H9 (cell line): Measurements from ENCODE around the gene TTC17. TPM values are rescaled to one million over a fixed set of nuclear protein-coding genes. Genes with fewer than 3 reads are reported as not detected.

Source experiments
- DNase-seq: peaks from one replicate; pipeline ENCODE4 v3.0.0-alpha.2; 2017
- H2AFZ ChIP-seq: one replicate; pipeline ENCODE4 v1.6.1; 2013; ENCODE audit warnings: mild to moderate bottlenecking, low read length, control low read depth, moderate library complexity
- H2AK5ac ChIP-seq: 2 replicates; pipeline ENCODE4 v1.6.1; 2013; ENCODE audit warnings: low read length, control low read depth, mixed read lengths; ENCODE audit not compliant: insufficient read length
- H2BK120ac ChIP-seq: one replicate; pipeline ENCODE4 v1.6.1; 2013; ENCODE audit warnings: low read depth, mild to moderate bottlenecking, low read length, control low read depth, inconsistent platforms; ENCODE audit not compliant: poor library complexity, severe bottlenecking
- H2BK12ac ChIP-seq: 2 replicates; pipeline ENCODE4 v1.6.1; 2013; ENCODE audit warnings: low read length, control low read depth, mixed read lengths, low read depth; ENCODE audit not compliant: insufficient read length
- H2BK15ac ChIP-seq: 2 replicates; pipeline ENCODE4 v1.6.1; 2013; ENCODE audit warnings: low read depth, low read length, control low read depth
- H2BK20ac ChIP-seq: one replicate; pipeline ENCODE4 v1.6.1; 2013; ENCODE audit warnings: low read depth, mild to moderate bottlenecking, low read length, control low read depth, inconsistent platforms; ENCODE audit not compliant: poor library complexity, severe bottlenecking
- H2BK5ac ChIP-seq: 2 replicates; pipeline ENCODE4 v1.6.1; 2013; ENCODE audit warnings: low read length, control low read depth, mixed read lengths; ENCODE audit not compliant: insufficient read length
- H3K14ac ChIP-seq: 2 replicates; pipeline ENCODE4 v1.6.1; 2013; ENCODE audit warnings: low read length, control low read depth; ENCODE audit not compliant: insufficient read depth
- H3K18ac ChIP-seq: 2 replicates; pipeline ENCODE4 v1.6.1; 2013; ENCODE audit warnings: low read depth, mild to moderate bottlenecking, mixed read lengths, low read length, control low read depth; ENCODE audit not compliant: insufficient read length
- H3K23ac ChIP-seq: 2 replicates; pipeline ENCODE4 v1.6.1; 2013; ENCODE audit warnings: low read length, control low read depth, mixed read lengths, low read depth; ENCODE audit not compliant: insufficient read length
- H3K23me2 ChIP-seq: 2 replicates; pipeline ENCODE4 v1.6.1; 2013; ENCODE audit warnings: low read depth, mild to moderate bottlenecking, mixed read lengths, low read length, control low read depth; ENCODE audit not compliant: insufficient read length, poor library complexity, severe bottlenecking
- H3K27ac ChIP-seq: 2 replicates; pipeline ENCODE4 v1.5.1; 2013; ENCODE audit warnings: low read length, control low read depth, mixed read lengths, low read depth; ENCODE audit not compliant: insufficient read length
- H3K27me3 ChIP-seq: 2 replicates; pipeline ENCODE4 v1.6.1; 2013; ENCODE audit warnings: low read length, control low read depth, inconsistent platforms; ENCODE audit not compliant: insufficient read depth
- H3K4ac ChIP-seq: 2 replicates; pipeline ENCODE4 v1.6.1; 2013; ENCODE audit warnings: low read depth, mild to moderate bottlenecking, control low read depth, inconsistent platforms, low read length, moderate library complexity
- H3K4me1 ChIP-seq: 2 replicates; pipeline ENCODE4 v1.6.1; 2013; ENCODE audit warnings: low read length, control low read depth, inconsistent platforms; ENCODE audit not compliant: insufficient read depth
- H3K4me2 ChIP-seq: 2 replicates; pipeline ENCODE4 v1.6.1; 2013; ENCODE audit warnings: low read length, control low read depth, mixed read lengths; ENCODE audit not compliant: insufficient read length, insufficient read depth
- H3K56ac ChIP-seq: 2 replicates; pipeline ENCODE4 v1.6.1; 2013; ENCODE audit warnings: low read depth, mild to moderate bottlenecking, mixed read lengths, low read length, control low read depth; ENCODE audit not compliant: insufficient read length
- H3K79me1 ChIP-seq: 2 replicates; pipeline ENCODE4 v1.6.1; 2013; ENCODE audit warnings: low read depth, mild to moderate bottlenecking, moderate library complexity, low read length, control low read depth, inconsistent platforms; ENCODE audit not compliant: insufficient read depth, poor library complexity, severe bottlenecking
- H3K79me2 ChIP-seq: 2 replicates; pipeline ENCODE4 v1.6.1; 2013; ENCODE audit warnings: low read length, control low read depth, inconsistent platforms; ENCODE audit not compliant: insufficient read depth
- H3K9ac ChIP-seq: 2 replicates; pipeline ENCODE4 v1.6.1; 2013; ENCODE audit warnings: low read length, control low read depth, mixed read lengths; ENCODE audit not compliant: insufficient read length; ENCODE audit errors: extremely low read depth
- H3K9me3 ChIP-seq: one replicate; pipeline ENCODE4 v1.6.1; 2013; ENCODE audit warnings: low read depth, low read length, inconsistent platforms; ENCODE audit not compliant: control insufficient read depth
- H3T11ph ChIP-seq: one replicate; pipeline ENCODE4 v1.6.1; 2013; ENCODE audit warnings: mild to moderate bottlenecking, low read length, control low read depth, inconsistent platforms
- H4K20me1 ChIP-seq: one replicate; pipeline ENCODE4 v1.6.1; 2013; ENCODE audit not compliant: control insufficient read depth, insufficient read length, insufficient read depth
- H4K5ac ChIP-seq: 2 replicates; pipeline ENCODE4 v1.6.1; 2013; ENCODE audit warnings: low read depth, mild to moderate bottlenecking, mixed read lengths, low read length, control low read depth; ENCODE audit not compliant: insufficient read length
- H4K8ac ChIP-seq: replicated peaks from 2 replicates; pipeline ENCODE4 v1.6.1; 2013; ENCODE audit warnings: low read length, control low read depth, mixed read lengths, low read depth; ENCODE audit not compliant: insufficient read length
- H4K91ac ChIP-seq: 2 replicates; pipeline ENCODE4 v1.6.1; 2013; ENCODE audit warnings: low read depth, mild to moderate bottlenecking, moderate library complexity, mixed read lengths, low read length, control low read depth; ENCODE audit not compliant: insufficient read length
- H3K27ac Mint-ChIP-seq, 3 experiments: 2 replicates in 2 of 3; 3 replicates in 1 of 3; pipeline ENCODE4 v1.8.0; 2020 to 2021; ENCODE audit warnings: mixed read lengths in 3 of 3, mild to moderate bottlenecking in 1 of 3, moderate library complexity in 1 of 3
- H3K27me3 Mint-ChIP-seq: 2 replicates; pipeline ENCODE4 v1.8.0; 2021; ENCODE audit warnings: low read depth, mild to moderate bottlenecking, moderate library complexity, mixed read lengths
- H3K36me3 Mint-ChIP-seq, 3 experiments: 2 replicates in 2 of 3; 3 replicates in 1 of 3; pipeline ENCODE4 v1.8.0; 2020 to 2021; ENCODE audit warnings: low read depth in 3 of 3, mixed read lengths in 3 of 3; ENCODE audit not compliant: insufficient read depth in 1 of 3
- H3K4me1 Mint-ChIP-seq, 2 experiments: 2 replicates each; pipeline ENCODE4 v1.8.0; 2020; ENCODE audit warnings: mixed read lengths in 2 of 2
- H3K4me3 Mint-ChIP-seq, 2 experiments: 2 replicates in 1 of 2; 3 replicates in 1 of 2; pipeline ENCODE4 v1.8.0; 2020 to 2021; ENCODE audit warnings: mild to moderate bottlenecking in 2 of 2, mixed read lengths in 2 of 2, moderate library complexity in 1 of 2
- H3K9me3 Mint-ChIP-seq, 2 experiments: 2 replicates in 1 of 2; 3 replicates in 1 of 2; pipeline ENCODE4 v1.8.0; 2020; ENCODE audit warnings: mild to moderate bottlenecking in 2 of 2, mixed read lengths in 2 of 2, moderate library complexity in 1 of 2
- CTCF ChIP-seq: fragments of 200-600 bp; sonication (generic); conservative IDR thresholded peaks from 3 replicates; pipeline ENCODE4 v1.8.0; 2021; ENCODE audit warnings: antibody characterized with exemption, mild to moderate bottlenecking
- WGBS: extraction: QIAGEN DNeasy Blood & Tissue Kit; methylation state at CpG from one replicate; pipeline ENCODE4 v1.1.7; 2013; ENCODE audit warnings: missing lambda C conversion rate, low lambda C conversion rate, mixed read lengths; ENCODE audit not compliant: insufficient read length; ENCODE audit errors: extremely low coverage; 5-methylcytosine and 5-hydroxymethylcytosine counted together
- total RNA-seq: library from RNA; stranded (reverse); gene quantifications from 2 replicates; pipeline ENCODE4 v1.2.1, GENCODE V29; 2021

The TTC17 gene
- total RNA-seq, 1 experiment from 2014 or later = 68.5 TPM

DNA sequence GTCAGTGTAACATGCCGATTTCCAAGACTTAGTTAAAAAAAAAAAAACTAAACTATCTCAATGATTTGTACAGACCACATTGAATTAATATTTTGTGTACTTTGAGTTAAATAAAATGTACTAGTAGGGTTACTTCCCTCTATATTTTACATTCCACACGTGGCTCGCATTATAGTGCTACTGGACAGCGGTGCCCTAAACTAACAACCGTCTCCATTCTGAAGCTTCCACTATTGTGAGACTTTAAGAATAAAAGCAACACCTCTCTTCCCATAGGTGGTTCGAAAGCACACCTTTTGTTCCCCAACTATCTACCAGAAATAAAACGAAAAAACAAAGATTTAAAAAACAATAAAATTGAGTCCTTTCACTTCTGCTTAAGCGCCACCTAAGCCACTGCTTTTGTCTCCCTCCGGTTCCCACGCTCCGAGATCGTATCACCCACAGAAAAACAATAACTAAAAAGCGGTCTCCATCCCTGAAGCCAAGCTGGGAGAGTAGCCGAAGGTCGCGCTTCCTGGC, 380 bp upstream of the TTC17 start:
- Histone ChIP-seq H3K79me2 (peaks cover 25% of the 10 kb centered on the region; the same call in 1 of the 2 replicates), H4K91ac (no peak overlapping the region), H2AFZ (no peak overlapping the region), H4K8ac (no peak overlapping the region), H3K9me3 (no peaks in the 10 kb centered on the region), H2BK20ac (no peak overlapping the region), H3T11ph (no peak overlapping the region), H3K79me1 (no peaks in the 10 kb centered on the region), H2BK12ac (no peak overlapping the region), H3K23me2 (peaks cover 4% of the 10 kb centered on the region), H3K4ac (no peak overlapping the region), H3K27ac (no peak overlapping the region), H3K4me1 (peaks cover 4% of the 10 kb centered on the region), H2BK5ac (no peak overlapping the region), H3K14ac (no peak overlapping the region), H3K18ac (no peak overlapping the region), H3K4me2 (peak overlapping the region; percentile 88), H2BK15ac (no peak overlapping the region), H2AK5ac (no peak overlapping the region), H3K9ac (peak overlapping the region; percentile 68), H4K20me1 (no peaks in the 10 kb centered on the region), H2BK120ac (no peak overlapping the region), H3K56ac (no peak overlapping the region), H3K27me3 (no peaks in the 10 kb centered on the region), H4K5ac (no peak overlapping the region), H3K23ac (no peak overlapping the region)
- no CpG with 5 or more reads among the region's 16 CpGs for WGBS
- Mint-ChIP-seq H3K4me1 (peaks cover 25 to 26% of the 10 kb centered on the region in 2 experiments), H3K27me3 (peaks cover 4% of the 10 kb centered on the region), H3K4me3 (peak overlapping the region; percentile 93 to 98), H3K36me3 (peaks cover 0 to 4% (median 1%) of the 10 kb centered on the region in 3 experiments; a peak in 3 of 7 replicates), H3K9me3 (no peaks in the 10 kb centered on the region), H3K27ac (peak overlapping the region; percentile 75 to 98 (median 97))
- TF ChIP-seq CTCF = no peak
- DNase-seq = no peak
